ENCODE measurements around the gene EYS. TPM values are rescaled to one million over a fixed set of nuclear protein-coding genes. Genes with fewer than 3 reads are reported as not detected.

EYS gene
- total RNA-seq, 2 donors from 2014 or later = not detected

GRCh38 chr6:64553249-64553786 is 1153.7 kb downstream of the EYS start:
- Histone ChIP-seq H3K4me1 (ENCODE audit: control insufficient read depth in 1 of 2, low read depth in 2 of 2) (no peaks in the 10 kb centered on the region), H3K27me3 (replicated peaks; ENCODE audit: insufficient read depth) (no peaks in the 10 kb centered on the region), H3K4me3 (no peak overlapping the region), H3K36me3 (no peaks in the 10 kb centered on the region), H3K9me3 (no peaks in the 10 kb centered on the region), H3K27ac (no peak overlapping the region)
- ATAC-seq (ENCODE audit: insufficient number of reproducible peaks, low FRiP score, low read depth) = no peak
- DNase-seq (ENCODE audit: low spot score) = no peak
- TF ChIP-seq, protein P1, sequence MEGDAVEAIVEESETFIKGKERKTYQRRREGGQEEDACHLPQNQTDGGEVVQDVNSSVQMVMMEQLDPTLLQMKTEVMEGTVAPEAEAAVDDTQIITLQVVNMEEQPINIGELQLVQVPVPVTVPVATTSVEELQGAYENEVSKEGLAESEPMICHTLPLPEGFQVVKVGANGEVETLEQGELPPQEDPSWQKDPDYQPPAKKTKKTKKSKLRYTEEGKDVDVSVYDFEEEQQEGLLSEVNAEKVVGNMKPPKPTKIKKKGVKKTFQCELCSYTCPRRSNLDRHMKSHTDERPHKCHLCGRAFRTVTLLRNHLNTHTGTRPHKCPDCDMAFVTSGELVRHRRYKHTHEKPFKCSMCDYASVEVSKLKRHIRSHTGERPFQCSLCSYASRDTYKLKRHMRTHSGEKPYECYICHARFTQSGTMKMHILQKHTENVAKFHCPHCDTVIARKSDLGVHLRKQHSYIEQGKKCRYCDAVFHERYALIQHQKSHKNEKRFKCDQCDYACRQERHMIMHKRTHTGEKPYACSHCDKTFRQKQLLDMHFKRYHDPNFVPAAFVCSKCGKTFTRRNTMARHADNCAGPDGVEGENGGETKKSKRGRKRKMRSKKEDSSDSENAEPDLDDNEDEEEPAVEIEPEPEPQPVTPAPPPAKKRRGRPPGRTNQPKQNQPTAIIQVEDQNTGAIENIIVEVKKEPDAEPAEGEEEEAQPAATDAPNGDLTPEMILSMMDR (IDR thresholded peaks at IDR 0.05) = no peak

- H3K4me3 ChIP-seq = no peak overlapping the region
- H3K4me1 ChIP-seq (ENCODE audit: control insufficient read depth in 1 of 2, low read depth in 2 of 2) = no peaks in the 10 kb centered on the region
- H3K9me3 ChIP-seq = no peaks in the 10 kb centered on the region
- H3K27me3 ChIP-seq (replicated peaks; ENCODE audit: insufficient read depth) = no peaks in the 10 kb centered on the region
- H3K27ac ChIP-seq = no peak overlapping the region
- DNase-seq (ENCODE audit: low spot score) = no peak
- H3K36me3 ChIP-seq = no peaks in the 10 kb centered on the region
- TF ChIP-seq, protein P1 (IDR thresholded peaks at IDR 0.05) = no peak
- no peak for ATAC-seq (ENCODE audit: insufficient number of reproducible peaks, low FRiP score, low read depth)
These were observed 1159.3 kb downstream of the EYS start for GRCh38 chr6:64547594-64548268.

DNA sequence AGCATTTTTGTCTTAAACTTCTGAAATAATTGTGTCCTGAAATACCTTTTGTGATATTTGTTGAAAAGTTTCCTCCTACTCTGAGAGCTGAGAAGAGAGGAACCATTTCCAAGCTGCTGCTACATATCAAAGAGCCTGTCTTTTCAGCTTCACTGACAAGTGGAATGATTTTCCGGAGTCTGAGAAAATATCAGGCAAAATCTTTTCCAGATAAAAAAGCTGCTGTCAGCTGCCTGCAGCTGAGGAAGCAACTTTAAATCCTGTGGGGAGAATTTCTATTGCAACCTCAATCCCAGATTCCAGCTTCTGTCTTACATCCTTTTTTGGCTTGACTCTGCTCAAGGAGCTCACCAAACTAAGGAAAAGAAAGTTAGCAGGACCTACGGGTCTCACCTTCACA is 1167.1 kb downstream of the EYS start:
- Histone ChIP-seq H3K9me3 (no peaks in the 10 kb centered on the region), H3K27me3 (replicated peaks; ENCODE audit: insufficient read depth) (no peaks in the 10 kb centered on the region), H3K36me3 (no peaks in the 10 kb centered on the region), H3K27ac (no peak overlapping the region), H3K4me1 (ENCODE audit: control insufficient read depth in 1 of 2, low read depth in 2 of 2) (no peaks in the 10 kb centered on the region), H3K4me3 (no peak overlapping the region)
- TF ChIP-seq, protein P1 (IDR thresholded peaks at IDR 0.05) = no peak
- DNase-seq (ENCODE audit: low spot score) = no peak
- ATAC-seq (ENCODE audit: insufficient number of reproducible peaks, low FRiP score, low read depth) = no peak

- DNase-seq (ENCODE audit: low spot score) = no peak
- Histone ChIP-seq H3K27ac (no peak overlapping the region), H3K36me3 (no peaks in the 10 kb centered on the region), H3K4me1 (ENCODE audit: control insufficient read depth in 1 of 2, low read depth in 2 of 2) (no peaks in the 10 kb centered on the region), H3K4me3 (no peak overlapping the region), H3K9me3 (no peaks in the 10 kb centered on the region), H3K27me3 (replicated peaks; ENCODE audit: insufficient read depth) (no peaks in the 10 kb centered on the region)
- TF ChIP-seq, protein P1 (IDR thresholded peaks at IDR 0.05) = no peak
- ATAC-seq (ENCODE audit: insufficient number of reproducible peaks, low FRiP score, low read depth) = no peak
These were observed 1168.3 kb downstream of the EYS start for GRCh38 chr6:64538722-64539121.

DNA sequence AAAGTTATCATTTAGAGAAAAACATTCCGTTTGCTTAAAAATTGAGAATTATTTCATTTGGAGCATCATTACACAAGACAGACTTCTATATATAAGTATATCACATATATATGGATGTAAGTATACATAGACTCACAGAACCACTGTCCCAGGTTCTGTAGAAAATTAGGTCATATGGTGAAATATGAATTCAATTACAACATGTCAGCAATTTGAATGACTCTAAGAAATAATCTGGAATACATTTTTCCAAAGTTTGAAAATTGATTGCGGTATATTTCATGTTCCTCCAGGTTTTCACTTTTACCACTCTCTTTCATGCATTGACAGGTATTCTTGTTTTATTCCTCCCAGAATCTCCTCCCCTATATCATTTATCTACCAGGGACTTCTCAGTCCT is 1179.1 kb downstream of the EYS start:
- Histone ChIP-seq H3K36me3 (no peaks in the 10 kb centered on the region), H3K27ac (no peak overlapping the region), H3K4me3 (no peak overlapping the region), H3K9me3 (no peaks in the 10 kb centered on the region), H3K27me3 (replicated peaks; ENCODE audit: insufficient read depth) (no peaks in the 10 kb centered on the region), H3K4me1 (ENCODE audit: control insufficient read depth in 1 of 2, low read depth in 2 of 2) (no peaks in the 10 kb centered on the region)
- TF ChIP-seq, protein P1 (IDR thresholded peaks at IDR 0.05) = no peak
- DNase-seq (ENCODE audit: low spot score) (no peak), ATAC-seq (ENCODE audit: insufficient number of reproducible peaks, low FRiP score, low read depth) (no peak)

Measured in thoracic aorta (tissue), 2 donors.